Measurements from ENCODE around the gene RBM38.
A peak's percentile ranks its signal among the peaks of the same experiment; 100 is the strongest.
"Not testable (repeated sequence)": the region's sequence is repeated elsewhere in the genome, so short reads cannot be mapped to it uniquely, and the experiment has no call there.

Gene RBM38

GRCh38 chr20:57390604-57391438 lies at the start of gene RBM38:
RBM38 (plus strand) TSS chr20:57391396; CDS start chr20:57391582, 186 bp downstream.
- no peak for DNase-seq (ENCODE audit: low read depth)
- peak within 1 kb of the TSS; percentile 67 for H3K4me3 ChIP-seq (ENCODE audit: low read depth, low read length)
- TF ChIP-seq, protein P1, sequence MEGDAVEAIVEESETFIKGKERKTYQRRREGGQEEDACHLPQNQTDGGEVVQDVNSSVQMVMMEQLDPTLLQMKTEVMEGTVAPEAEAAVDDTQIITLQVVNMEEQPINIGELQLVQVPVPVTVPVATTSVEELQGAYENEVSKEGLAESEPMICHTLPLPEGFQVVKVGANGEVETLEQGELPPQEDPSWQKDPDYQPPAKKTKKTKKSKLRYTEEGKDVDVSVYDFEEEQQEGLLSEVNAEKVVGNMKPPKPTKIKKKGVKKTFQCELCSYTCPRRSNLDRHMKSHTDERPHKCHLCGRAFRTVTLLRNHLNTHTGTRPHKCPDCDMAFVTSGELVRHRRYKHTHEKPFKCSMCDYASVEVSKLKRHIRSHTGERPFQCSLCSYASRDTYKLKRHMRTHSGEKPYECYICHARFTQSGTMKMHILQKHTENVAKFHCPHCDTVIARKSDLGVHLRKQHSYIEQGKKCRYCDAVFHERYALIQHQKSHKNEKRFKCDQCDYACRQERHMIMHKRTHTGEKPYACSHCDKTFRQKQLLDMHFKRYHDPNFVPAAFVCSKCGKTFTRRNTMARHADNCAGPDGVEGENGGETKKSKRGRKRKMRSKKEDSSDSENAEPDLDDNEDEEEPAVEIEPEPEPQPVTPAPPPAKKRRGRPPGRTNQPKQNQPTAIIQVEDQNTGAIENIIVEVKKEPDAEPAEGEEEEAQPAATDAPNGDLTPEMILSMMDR (IDR thresholded peaks at IDR 0.05; ENCODE audit: control insufficient read depth, extremely low read depth, insufficient read depth), result no peak

GRCh38 chr20:57341663-57342062 lies 49.5 kb upstream of the RBM38 start:
- H3K4me3 ChIP-seq (ENCODE audit: low read depth, low read length), result no peak overlapping the region
- TF ChIP-seq, protein P1 (IDR thresholded peaks at IDR 0.05; ENCODE audit: control insufficient read depth, extremely low read depth, insufficient read depth), result no peak
- DNase-seq (ENCODE audit: low read depth), result no peak

DNA sequence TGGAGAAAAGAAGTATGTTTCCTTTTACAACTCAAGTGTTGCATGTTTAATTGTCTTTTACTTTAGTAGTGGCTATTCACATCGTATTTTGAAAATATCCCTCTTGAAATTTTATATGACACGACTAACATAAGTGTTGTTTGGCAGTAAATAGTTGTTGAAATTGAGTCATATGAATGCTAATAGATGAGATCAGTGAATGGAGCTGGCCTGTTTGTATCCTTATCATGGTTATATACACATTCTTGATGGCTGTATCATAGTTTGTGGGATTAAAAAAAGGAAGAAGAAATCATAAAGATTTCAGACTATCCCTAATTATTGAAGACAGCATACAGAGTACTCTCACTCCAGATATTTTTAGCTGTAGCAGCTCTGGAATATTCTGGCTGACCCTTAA lies 48.4 kb upstream of the RBM38 start:
- H3K4me3 ChIP-seq (ENCODE audit: low read depth, low read length), result no peak overlapping the region
- TF ChIP-seq, protein P1 (IDR thresholded peaks at IDR 0.05; ENCODE audit: control insufficient read depth, extremely low read depth, insufficient read depth), result no peak
- DNase-seq (ENCODE audit: low read depth), result no peak

DNA sequence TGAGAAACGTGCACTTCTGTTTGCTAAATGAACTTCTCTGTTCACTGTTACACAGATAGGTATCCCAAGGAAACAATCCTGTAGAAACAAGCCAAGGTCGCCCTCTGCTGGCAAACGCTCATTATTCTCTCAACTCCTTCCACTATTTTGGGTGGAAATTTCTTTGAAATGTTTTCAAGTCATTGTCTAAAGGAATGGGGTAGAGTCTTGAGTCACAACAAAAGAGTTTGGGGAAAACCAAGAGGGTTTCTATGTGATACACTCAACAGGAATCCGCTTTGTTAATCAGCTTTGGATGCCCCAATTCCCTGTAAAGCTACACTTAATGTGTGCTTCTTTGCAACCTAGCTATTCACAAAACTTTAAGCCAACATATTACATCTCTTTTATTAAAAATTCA lies 44.7 kb upstream of the RBM38 start:
- H3K4me3 ChIP-seq (ENCODE audit: low read depth, low read length), result no peak overlapping the region
- TF ChIP-seq, protein P1 (IDR thresholded peaks at IDR 0.05; ENCODE audit: control insufficient read depth, extremely low read depth, insufficient read depth), result peak; percentile 82
- DNase-seq (ENCODE audit: low read depth), result peak; percentile 31

- DNase-seq (ENCODE audit: low read depth), result no peak
- TF ChIP-seq, protein P1 (IDR thresholded peaks at IDR 0.05; ENCODE audit: control insufficient read depth, extremely low read depth, insufficient read depth), result no peak
- no peak overlapping the region for H3K4me3 ChIP-seq (ENCODE audit: low read depth, low read length)
These were observed 43.8 kb upstream of the RBM38 start for GRCh38 chr20:57347393-57347792.

DNA sequence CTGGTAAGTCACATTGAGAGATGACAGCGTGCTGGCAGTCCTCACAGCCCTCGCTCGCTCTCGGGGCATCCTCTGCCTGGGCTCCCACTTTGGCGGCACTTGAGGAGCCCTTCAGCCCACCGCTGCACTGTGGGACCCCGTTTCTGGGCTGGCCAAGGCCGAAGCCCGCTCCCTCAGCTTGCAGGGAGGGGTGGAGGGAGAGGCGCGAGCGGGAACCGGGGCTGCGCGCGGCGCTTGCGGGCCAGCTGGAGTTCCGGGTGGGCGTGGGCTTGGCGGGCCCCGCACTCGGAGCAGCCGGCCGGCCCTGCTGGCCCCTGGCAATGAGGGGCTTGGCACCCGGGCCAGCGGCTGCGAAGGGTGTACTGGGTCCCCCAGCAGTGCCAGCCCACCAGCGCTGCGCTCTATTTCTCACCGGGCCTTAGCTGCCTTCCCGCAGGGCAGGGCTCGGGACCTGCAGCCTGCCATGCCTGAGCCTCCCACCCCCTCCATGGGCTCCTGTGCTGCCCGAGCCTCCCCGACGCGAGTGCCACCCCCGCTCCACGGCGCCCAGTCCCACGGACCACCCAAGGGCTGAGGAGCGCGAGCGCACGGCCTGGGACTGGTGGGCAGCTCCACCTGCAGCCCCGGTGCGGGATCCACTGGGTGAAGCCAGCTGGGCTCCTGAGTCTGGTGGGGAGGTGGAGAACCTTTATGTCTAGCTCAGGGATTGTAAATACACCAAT lies 42.8 kb upstream of the RBM38 start:
- H3K4me3 ChIP-seq (ENCODE audit: low read depth, low read length); DNase-seq (ENCODE audit: low read depth): not testable (repeated sequence)

- H3K4me3 ChIP-seq (ENCODE audit: low read depth, low read length); DNase-seq (ENCODE audit: low read depth): not testable (repeated sequence)
These were observed 42.1 kb upstream of the RBM38 start for GRCh38 chr20:57348922-57349574.
